Naive thymus-derived CD8-positive, alpha-beta T cell (primary cell): ENCODE data around the gene KBTBD13. TPM values are rescaled to one million over a fixed set of nuclear protein-coding genes. Genes with fewer than 3 reads are reported as not detected.
"Not testable (repeated sequence)": the region's sequence is repeated elsewhere in the genome, so short reads cannot be mapped to it uniquely, and the experiment has no call there.

ENCODE experiments used
- ATAC-seq, 2 donors: fragments of 150-1000 bp; cut with Tn5 transposase in 1 of 2; sonication (Bioruptor Pico), chemical (Tn5 transposase) in 1 of 2; 1 replicate in 1 of 2; 2 replicates in 1 of 2; pipeline ENCODE4 v1.10.0; 2021; ENCODE audit warnings: mild to moderate bottlenecking in 2 of 2, moderate library complexity in 2 of 2
- POLR2A ChIA-PET: fragments of 350-600 bp; sonication (Branson Sonifier 250); formaldehyde crosslinking; loops from one replicate; lab custom pipeline; 2021; ENCODE audit warnings: antibody characterized with exemption; lab: Charles Lee
- DNase-seq, 10 donors: peaks; one replicate each; pipeline versions ENCODE4 v3.0.0 to v3.0.0-alpha.2; 2020 to 2022
- H3K27ac Mint-ChIP-seq, 10 donors: one replicate each; pipeline ENCODE4 v1.8.0; 2020 to 2022; ENCODE audit warnings: mild to moderate bottlenecking in 10 of 10, mixed read lengths in 10 of 10, moderate library complexity in 4 of 10, inconsistent platforms in 1 of 10
- H3K27me3 Mint-ChIP-seq, 5 donors: one replicate each; pipeline ENCODE4 v1.8.0; 2021 to 2022; ENCODE audit warnings: mixed read lengths in 5 of 5
- H3K36me3 Mint-ChIP-seq, 3 donors: one replicate each; pipeline ENCODE4 v1.8.0; 2020 to 2022; ENCODE audit warnings: mixed read lengths in 3 of 3, mild to moderate bottlenecking in 2 of 3, inconsistent platforms in 1 of 3
- H3K4me1 Mint-ChIP-seq, 4 donors: one replicate each; pipeline ENCODE4 v1.8.0; 2021 to 2022; ENCODE audit warnings: mixed read lengths in 4 of 4
- H3K4me3 Mint-ChIP-seq, 10 donors: one replicate each; pipeline ENCODE4 v1.8.0; 2020 to 2022; ENCODE audit warnings: mild to moderate bottlenecking in 10 of 10, mixed read lengths in 10 of 10, moderate library complexity in 6 of 10, inconsistent platforms in 1 of 10
- H3K9me3 Mint-ChIP-seq, 9 donors: one replicate each; pipeline ENCODE4 v1.8.0; 2020 to 2022; ENCODE audit warnings: mixed read lengths in 9 of 9, mild to moderate bottlenecking in 3 of 9, inconsistent platforms in 1 of 9, moderate library complexity in 1 of 9
- polyA plus RNA-seq, 3 donors: library from polyadenylated mRNA; unstranded; fragments of 300-500 nt; fragmentation: Illumina TruSeq; gene quantifications; one replicate each; pipeline ENCODE4 v1.2.3, GENCODE V29; 2021
- total RNA-seq, 8 experiments: library from RNA in 2 of 8; stranded (reverse) in 2 of 8; gene quantifications; one replicate each; pipeline ENCODE4 v1.2.3 and lab custom pipeline; 2021 to 2026

The KBTBD13 gene
- total and polyA plus RNA-seq, 5 experiments from 2014 or later = not detected

DNA sequence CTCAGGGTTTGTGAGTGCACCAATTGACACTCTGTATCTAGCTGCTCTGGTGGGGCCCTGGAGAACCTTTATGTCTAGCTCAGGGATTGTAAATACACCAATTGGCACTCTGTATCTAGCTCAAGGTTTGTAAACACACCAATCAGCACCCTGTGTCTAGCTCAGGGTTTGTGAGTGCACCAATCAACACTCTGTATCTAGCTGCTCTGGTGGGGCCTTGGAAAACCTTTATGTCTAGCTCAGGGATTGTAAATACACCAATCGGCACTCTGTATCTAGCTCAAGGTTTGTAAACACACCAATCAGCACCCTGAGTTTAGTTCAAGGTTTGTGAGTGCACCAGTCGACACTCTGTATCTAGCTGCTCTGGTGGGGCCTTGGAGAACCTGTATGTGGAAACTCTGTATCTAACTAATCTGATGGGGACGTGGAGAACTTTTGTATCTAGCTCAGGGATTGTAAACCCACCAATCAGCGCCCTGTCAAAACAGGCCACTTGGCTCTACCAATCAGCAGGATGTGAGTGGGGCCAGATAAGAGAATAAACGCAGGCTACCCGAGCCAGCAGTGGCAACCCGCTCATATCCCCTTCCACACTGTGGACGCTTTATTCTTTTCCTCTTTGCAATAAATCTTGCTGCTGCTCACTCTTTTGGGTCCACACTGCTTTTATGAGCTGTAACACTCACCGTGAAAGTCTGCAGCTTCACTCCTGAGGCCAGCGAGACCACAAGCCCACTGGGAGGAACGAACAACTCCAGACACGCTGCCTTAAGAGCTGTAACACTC, 745 bp upstream of the KBTBD13 start:
- H3K36me3 Mint-ChIP-seq, H3K4me1 Mint-ChIP-seq, H3K27ac Mint-ChIP-seq, H3K9me3 Mint-ChIP-seq, DNase-seq, POLR2A ChIA-PET, ATAC-seq, H3K4me3 Mint-ChIP-seq: not testable (repeated sequence)
- H3K27me3 Mint-ChIP-seq = peaks cover 14 to 35% (median 20%) of the 10 kb centered on the region in 5 donors

DNA sequence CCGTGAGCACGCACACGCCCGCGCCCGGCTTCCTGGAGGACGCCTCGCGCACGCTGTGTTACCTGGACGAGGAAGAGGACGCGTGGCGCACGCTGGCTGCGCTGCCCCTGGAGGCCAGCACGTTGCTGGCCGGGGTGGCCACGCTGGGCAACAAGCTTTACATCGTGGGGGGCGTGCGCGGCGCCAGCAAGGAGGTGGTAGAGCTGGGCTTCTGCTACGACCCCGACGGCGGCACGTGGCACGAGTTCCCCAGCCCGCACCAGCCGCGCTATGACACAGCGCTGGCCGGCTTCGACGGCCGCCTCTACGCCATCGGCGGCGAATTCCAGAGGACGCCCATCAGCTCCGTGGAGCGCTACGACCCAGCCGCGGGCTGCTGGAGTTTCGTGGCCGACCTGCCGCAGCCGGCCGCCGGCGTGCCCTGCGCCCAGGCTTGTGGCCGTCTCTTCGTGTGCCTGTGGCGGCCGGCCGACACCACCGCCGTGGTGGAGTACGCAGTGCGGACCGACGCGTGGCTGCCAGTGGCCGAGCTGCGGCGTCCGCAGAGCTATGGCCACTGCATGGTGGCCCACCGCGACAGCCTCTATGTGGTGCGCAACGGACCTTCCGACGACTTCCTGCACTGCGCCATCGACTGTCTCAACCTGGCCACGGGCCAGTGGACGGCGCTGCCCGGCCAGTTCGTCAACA, 890 bp downstream of the KBTBD13 start:
- Mint-ChIP-seq H3K27ac (peak overlapping the region in 1 of 10 donors; percentile 12), H3K4me3 (peak overlapping the region in 7 of 10 donors; percentile 34 to 73 (median 47)), H3K36me3 (peaks cover 0 to 5% (median 0%) of the 10 kb centered on the region in 3 donors), H3K4me1 (peaks cover 13 to 17% (median 16%) of the 10 kb centered on the region in 4 donors), H3K9me3 (no peaks in the 10 kb centered on the region), H3K27me3 (peaks cover 16 to 45% (median 24%) of the 10 kb centered on the region in 5 donors)
- ATAC-seq (no peak), DNase-seq (no peak)
- POLR2A ChIA-PET = no interaction called here

DNA sequence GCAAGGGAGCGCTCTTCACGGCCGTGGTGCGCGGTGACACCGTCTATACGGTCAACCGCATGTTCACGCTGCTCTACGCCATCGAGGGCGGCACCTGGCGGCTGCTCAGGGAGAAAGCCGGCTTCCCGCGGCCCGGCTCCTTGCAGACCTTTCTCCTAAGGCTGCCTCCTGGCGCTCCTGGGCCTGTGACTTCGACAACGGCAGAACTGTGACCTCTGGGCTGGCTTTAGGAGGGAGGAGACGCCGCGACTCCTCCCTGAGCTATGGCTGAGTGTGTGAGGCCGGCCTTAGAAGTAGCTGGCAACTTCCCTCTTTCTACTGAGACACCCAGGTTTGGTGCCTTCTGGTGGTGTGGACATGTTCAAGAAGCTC, 1.4 kb downstream of the KBTBD13 start:
- Mint-ChIP-seq H3K4me1 (peaks cover 18 to 23% (median 21%) of the 10 kb centered on the region in 4 donors), H3K27ac (peak overlapping the region in 1 of 10 donors; percentile 12), H3K27me3 (peaks cover 21 to 50% (median 29%) of the 10 kb centered on the region in 5 donors), H3K36me3 (peaks cover 0 to 5% (median 0%) of the 10 kb centered on the region in 3 donors), H3K9me3 (no peaks in the 10 kb centered on the region), H3K4me3 (peak overlapping the region in 8 of 10 donors; percentile 4 to 73 (median 44))
- DNase-seq (peak in 8 of 10 donors; percentile 10 to 53 (median 41)), ATAC-seq (peak; percentile 58 to 70)
- POLR2A ChIA-PET = interaction anchor here (1.0 kb wide), 1 partner anchor 9 kb away, joined by 3 read pairs; no protein-coding TSS in a partner anchor

DNA sequence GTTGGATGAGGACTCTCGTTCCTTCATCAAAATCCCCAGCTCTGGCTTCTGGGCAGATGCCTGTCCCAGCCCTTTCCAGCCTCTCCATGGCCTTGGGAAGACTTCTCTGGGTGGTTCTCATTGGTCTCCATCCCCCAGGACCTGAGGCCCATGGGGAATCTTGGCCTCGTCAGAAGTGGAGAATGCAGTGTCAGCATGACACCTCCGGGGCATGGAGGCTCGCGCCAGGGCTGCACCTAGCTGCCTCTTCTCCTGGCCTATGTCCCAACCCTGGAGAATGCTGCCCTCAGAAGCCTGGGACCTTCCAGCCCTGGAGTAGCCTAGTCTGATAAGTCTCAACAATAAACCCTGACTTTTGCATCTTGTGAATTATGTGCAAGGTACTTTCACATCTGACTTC, 3.0 kb downstream of the KBTBD13 start:
- H3K4me1 Mint-ChIP-seq = peaks cover 18 to 23% (median 22%) of the 10 kb centered on the region in 4 donors
- peaks cover 0 to 5% (median 0%) of the 10 kb centered on the region in 3 donors for H3K36me3 Mint-ChIP-seq
- H3K4me3 Mint-ChIP-seq = no peak overlapping the region
- H3K9me3 Mint-ChIP-seq = no peaks in the 10 kb centered on the region
- H3K27ac Mint-ChIP-seq = no peak overlapping the region
- DNase-seq = no peak
- H3K27me3 Mint-ChIP-seq = peaks cover 22 to 52% (median 29%) of the 10 kb centered on the region in 5 donors
- ATAC-seq = no peak
- POLR2A ChIA-PET = no interaction called here

DNA sequence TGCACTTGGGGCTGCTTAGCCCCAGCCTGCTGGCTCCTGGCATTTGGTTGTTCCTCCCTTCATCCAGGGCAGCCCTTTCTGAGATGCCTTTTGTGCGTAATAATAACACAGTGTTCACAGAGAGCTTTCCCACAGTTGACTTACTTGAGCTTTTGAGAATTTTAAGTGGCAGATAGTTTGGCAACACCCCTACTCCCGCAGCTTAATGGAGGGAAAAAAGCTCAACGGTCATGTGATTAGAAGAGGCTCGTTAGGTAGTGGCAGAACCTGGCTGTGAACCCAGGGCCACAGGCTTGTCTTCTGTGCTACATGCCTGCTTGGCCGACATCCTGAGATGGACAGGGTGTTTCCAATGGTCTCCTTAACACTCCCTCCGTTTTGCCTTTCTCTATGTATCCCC, 4.7 kb downstream of the KBTBD13 start:
- Mint-ChIP-seq H3K4me1 (peaks cover 18 to 23% (median 21%) of the 10 kb centered on the region in 4 donors), H3K27ac (peak overlapping the region in 1 of 10 donors; percentile 5), H3K4me3 (no peak overlapping the region), H3K27me3 (peaks cover 20 to 49% (median 24%) of the 10 kb centered on the region in 5 donors), H3K36me3 (peaks cover 0 to 5% (median 0%) of the 10 kb centered on the region in 3 donors), H3K9me3 (no peaks in the 10 kb centered on the region)
- POLR2A ChIA-PET = no interaction called here
- ATAC-seq = no peak
- DNase-seq = no peak

DNA sequence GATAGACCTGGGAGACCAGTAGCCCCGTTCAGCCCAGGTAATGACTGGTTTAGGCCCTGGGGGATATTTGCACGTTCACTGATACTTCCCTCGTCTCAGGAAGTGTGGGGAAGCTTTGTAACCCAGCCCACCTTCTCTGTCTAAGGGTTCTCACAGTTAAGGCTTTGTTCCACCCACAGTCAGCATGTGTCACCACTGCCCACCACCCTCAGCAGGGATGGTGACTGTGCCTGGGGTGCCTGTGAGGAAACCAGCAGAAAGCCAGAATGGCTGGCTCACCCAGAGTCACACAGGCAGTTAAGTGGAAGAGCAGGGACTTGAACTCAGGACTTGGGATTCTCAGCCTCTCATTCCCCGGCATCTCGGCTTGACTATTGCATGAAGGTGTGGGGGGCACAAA, 5.2 kb downstream of the KBTBD13 start:
- Mint-ChIP-seq H3K36me3 (peaks cover 0 to 5% (median 0%) of the 10 kb centered on the region in 3 donors), H3K4me1 (peaks cover 15 to 23% (median 19%) of the 10 kb centered on the region in 4 donors), H3K27ac (peak overlapping the region in 1 of 10 donors; percentile 5), H3K4me3 (no peak overlapping the region), H3K27me3 (peaks cover 17 to 47% (median 22%) of the 10 kb centered on the region in 5 donors), H3K9me3 (no peaks in the 10 kb centered on the region)
- DNase-seq (no peak), ATAC-seq (no peak)
- POLR2A ChIA-PET = no interaction called here

DNA sequence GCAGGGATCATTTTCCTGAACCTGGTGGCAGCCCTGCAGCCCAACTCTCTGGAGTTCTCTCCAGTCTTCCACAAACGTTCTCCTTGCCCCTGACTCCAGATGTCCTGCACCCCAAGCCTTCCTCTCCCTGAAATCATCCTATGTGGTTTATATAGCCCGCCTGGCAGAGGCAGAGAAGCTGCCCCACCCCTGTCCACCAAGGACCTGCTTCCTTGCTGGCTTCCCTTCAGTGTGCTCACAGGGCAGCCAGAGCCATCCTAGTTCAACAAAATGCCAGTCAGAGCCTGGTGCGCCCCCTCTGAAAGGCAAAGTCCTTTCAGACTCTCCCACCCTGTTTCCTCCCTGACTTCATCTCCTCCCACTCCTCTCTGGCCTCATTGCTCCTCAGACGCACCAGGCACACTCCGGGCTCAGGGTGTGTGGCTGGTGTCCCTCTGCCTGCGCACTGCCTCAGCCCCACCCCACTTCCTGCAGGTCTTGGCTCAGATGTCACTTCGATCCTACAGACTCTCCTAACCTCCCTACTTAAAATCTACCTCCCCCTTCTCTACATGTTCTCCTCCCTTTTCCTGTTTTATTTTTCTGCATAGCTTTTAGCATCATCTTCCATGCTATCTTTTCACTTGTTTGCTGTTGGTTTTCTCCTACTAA, 5.9 kb downstream of the KBTBD13 start:
- peak; percentile 76 to 86 for ATAC-seq
- peak in 4 of 10 donors; percentile 4 to 20 (median 12) for DNase-seq
- H3K9me3 Mint-ChIP-seq = no peaks in the 10 kb centered on the region
- H3K27me3 Mint-ChIP-seq = peaks cover 17 to 47% (median 22%) of the 10 kb centered on the region in 5 donors
- POLR2A ChIA-PET = no interaction called here
- H3K4me1 Mint-ChIP-seq = peaks cover 16 to 23% (median 20%) of the 10 kb centered on the region in 4 donors
- peak overlapping the region in 8 of 10 donors; percentile 22 to 69 (median 61) for H3K4me3 Mint-ChIP-seq
- peaks cover 0 to 5% (median 0%) of the 10 kb centered on the region in 3 donors for H3K36me3 Mint-ChIP-seq
- H3K27ac Mint-ChIP-seq = peak overlapping the region in 7 of 10 donors; percentile 32 to 88 (median 60)

DNA sequence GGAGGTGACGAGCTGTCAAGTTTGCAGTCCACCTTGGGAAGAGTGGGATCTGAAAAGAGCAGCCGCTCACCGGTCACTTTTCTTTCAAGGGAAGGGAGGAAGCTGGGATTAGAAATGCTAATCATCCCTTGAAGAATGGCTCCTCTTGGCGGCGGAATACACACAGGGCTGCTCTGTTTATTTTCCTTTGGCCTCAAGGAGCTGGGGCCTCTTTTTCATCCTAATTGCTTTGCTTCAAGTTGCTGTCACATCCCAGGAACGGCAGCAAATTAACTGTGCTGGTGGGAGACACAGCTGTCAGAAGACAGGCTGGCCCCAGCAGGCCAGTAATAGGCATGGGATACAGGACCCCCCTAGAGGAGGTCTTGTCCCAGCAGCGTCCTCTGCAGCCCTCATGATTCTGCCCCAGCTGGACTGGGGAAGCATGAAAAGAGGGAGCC, 6.7 kb downstream of the KBTBD13 start:
- peaks cover 15 to 39% (median 16%) of the 10 kb centered on the region in 5 donors for H3K27me3 Mint-ChIP-seq
- ATAC-seq (no peak), DNase-seq (no peak)
- no peak overlapping the region for H3K4me3 Mint-ChIP-seq
- POLR2A ChIA-PET = no interaction called here
- peaks cover 0 to 3% (median 0%) of the 10 kb centered on the region in 3 donors for H3K36me3 Mint-ChIP-seq
- peak overlapping the region in 2 of 10 donors; percentile 20 to 88 for H3K27ac Mint-ChIP-seq
- H3K4me1 Mint-ChIP-seq = peaks cover 12 to 17% (median 14%) of the 10 kb centered on the region in 4 donors
- no peaks in the 10 kb centered on the region for H3K9me3 Mint-ChIP-seq

DNA sequence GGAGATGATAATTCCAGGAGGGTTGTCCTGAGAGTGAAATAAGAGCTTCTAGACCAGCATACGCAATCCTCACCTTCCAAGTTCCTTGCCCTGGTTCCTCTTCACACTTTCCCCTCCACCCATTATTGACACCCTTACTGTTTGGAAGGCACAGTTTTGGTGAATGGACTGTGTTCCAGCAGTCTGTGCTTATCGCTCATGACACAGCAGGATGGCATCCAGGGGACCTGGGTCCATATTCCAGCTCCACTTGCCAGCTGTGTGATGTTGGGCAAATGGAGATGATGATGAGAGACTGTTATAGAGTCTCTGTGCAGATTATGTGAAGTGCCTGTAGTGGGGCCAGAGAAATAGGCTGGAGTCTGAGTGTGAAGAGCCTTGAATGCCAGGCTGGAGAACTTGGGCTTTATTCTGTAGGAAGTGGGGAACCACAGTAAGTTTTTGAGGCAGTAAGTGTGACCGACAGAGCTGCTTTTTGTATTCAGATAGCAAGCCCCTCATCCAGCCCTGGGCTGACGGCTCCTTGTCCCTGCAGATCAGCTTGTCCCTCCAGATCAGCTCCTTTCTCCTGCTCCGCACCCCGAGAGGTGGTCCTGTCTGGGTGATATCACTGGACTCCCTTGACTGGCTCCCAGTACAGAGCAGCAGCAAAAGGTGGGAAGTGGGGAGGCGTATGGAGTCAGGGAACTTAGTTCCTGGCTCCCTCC, 8.1 kb downstream of the KBTBD13 start:
- POLR2A ChIA-PET = no interaction called here
- Mint-ChIP-seq H3K4me3 (no peak overlapping the region), H3K9me3 (no peaks in the 10 kb centered on the region), H3K27ac (no peak overlapping the region), H3K4me1 (peaks cover 12 to 17% (median 14%) of the 10 kb centered on the region in 4 donors), H3K36me3 (peaks cover 0 to 4% (median 0%) of the 10 kb centered on the region in 3 donors), H3K27me3 (peaks cover 7 to 26% (median 9%) of the 10 kb centered on the region in 5 donors)
- ATAC-seq (no peak), DNase-seq (no peak)

DNA sequence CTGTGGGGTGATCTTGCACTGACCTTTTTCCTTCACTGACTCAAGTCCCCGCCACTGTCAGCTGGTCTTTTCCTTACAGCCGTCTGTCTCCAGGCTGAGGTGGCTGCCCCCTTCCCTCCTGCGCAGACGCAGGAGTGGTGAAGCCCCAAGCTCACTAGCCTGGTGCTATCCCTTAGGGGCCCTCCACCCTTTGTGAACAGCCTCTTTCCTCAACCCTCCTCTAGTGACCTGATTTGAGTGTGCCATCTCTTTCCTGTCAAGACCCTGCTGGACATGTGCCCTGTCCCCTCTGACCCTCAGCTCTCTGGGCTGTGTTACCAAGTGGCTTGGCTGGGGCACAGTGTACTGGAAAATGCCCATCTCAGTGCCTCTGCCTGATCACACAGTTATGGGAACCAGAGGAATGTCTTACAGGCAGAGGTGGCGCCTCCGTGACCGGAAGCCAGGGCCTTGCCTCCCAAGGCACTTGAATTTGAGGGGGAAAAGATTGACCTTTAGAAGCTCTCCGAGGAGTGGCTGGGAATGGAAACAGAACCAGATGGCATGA, 8.7 kb downstream of the KBTBD13 start:
- H3K9me3 Mint-ChIP-seq = no peaks in the 10 kb centered on the region
- H3K36me3 Mint-ChIP-seq = peaks cover 0 to 4% (median 0%) of the 10 kb centered on the region in 3 donors
- no peak for ATAC-seq
- peak overlapping the region in 1 of 10 donors; percentile 20 for H3K27ac Mint-ChIP-seq
- no peak overlapping the region for H3K4me3 Mint-ChIP-seq
- POLR2A ChIA-PET = no interaction called here
- H3K4me1 Mint-ChIP-seq = peaks cover 12 to 17% (median 14%) of the 10 kb centered on the region in 4 donors
- no peak for DNase-seq
- H3K27me3 Mint-ChIP-seq = peaks cover 7 to 22% (median 9%) of the 10 kb centered on the region in 5 donors

DNA sequence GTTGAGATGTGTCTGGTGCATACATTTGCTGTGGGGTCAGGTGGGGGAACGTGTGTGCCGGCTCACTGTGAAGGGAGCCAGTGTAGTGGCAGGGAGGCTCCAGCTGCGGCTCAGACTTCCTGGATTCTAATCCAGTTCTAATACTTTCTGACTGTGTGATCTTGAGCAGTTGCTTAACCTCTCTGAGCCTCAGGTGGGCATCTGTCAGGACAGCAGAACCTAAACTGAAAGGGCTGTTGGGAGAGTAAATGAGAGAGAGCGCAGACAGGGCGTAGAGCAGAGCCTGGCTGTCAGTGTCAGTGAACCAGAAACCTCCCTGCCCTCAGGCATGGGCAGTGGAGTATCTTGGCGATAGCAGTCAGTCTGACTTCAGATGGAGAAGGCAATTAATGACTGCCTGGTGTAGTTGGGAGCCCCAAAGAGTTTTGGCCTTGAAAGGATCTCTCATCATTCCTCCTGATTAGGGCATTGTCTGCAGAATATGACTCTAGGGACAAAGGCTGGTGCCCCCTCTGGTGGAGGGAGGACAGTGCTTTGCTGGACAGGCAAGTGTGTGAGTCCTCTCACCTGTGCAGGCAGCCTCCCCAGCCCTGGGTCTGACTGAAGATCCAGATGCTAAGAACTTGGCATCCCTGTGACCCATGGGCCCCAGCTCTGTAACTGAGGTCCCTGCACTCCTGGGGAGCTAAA, 9.6 kb downstream of the KBTBD13 start:
- POLR2A ChIA-PET = interaction anchor here (0.9 kb wide), 1 partner anchor 8 kb away, joined by 3 read pairs; no protein-coding TSS in a partner anchor
- peaks cover 7 to 16% (median 9%) of the 10 kb centered on the region in 5 donors for H3K27me3 Mint-ChIP-seq
- H3K9me3 Mint-ChIP-seq = no peaks in the 10 kb centered on the region
- DNase-seq (peak in 1 of 10 donors; percentile 4), ATAC-seq (peak in 1 of 2 donors; percentile 46)
- no peak overlapping the region for H3K4me3 Mint-ChIP-seq
- peaks cover 0 to 4% (median 0%) of the 10 kb centered on the region in 3 donors for H3K36me3 Mint-ChIP-seq
- H3K27ac Mint-ChIP-seq = peak overlapping the region in 2 of 10 donors; percentile 20 to 33
- H3K4me1 Mint-ChIP-seq = peaks cover 12 to 17% (median 14%) of the 10 kb centered on the region in 4 donors
